Esophagus muscularis mucosa (tissue), 4 donors: ENCODE measurements around the gene USP25. TPM values are rescaled to one million over a fixed set of nuclear protein-coding genes. Genes with fewer than 3 reads are reported as not detected.

Experiments
- DNase-seq: peaks from one replicate; pipeline ENCODE4 v3.0.0-alpha.2; 2017; ENCODE audit errors: extremely low spot score
- H3K27ac ChIP-seq, 4 donors: fragments of 200-600 bp; sonication (generic); replicated peaks in 1 of 4; 1 replicate in 3 of 4; 2 replicates in 1 of 4; pipeline ENCODE4 v1.5.1; 2016 to 2019; ENCODE audit warnings: mild to moderate bottlenecking in 1 of 4
- H3K27me3 ChIP-seq, 4 donors: fragments of 200-600 bp; sonication (generic); one replicate each; pipeline versions ENCODE4 v1.5.1 to v1.6.0; 2016 to 2019
- H3K36me3 ChIP-seq, 4 donors: fragments of 200-600 bp; sonication (generic); one replicate each; pipeline ENCODE4 v1.5.1; 2016 to 2019
- H3K4me1 ChIP-seq, 4 donors: fragments of 200-600 bp; sonication (generic); one replicate each; pipeline ENCODE4 v1.5.1; 2016 to 2019
- H3K4me3 ChIP-seq, 4 donors: fragments of 200-600 bp; sonication (generic); 1 replicate in 2 of 4; 2 replicates in 2 of 4; pipeline ENCODE4 v1.5.1; 2016 to 2019; ENCODE audit warnings: mild to moderate bottlenecking in 4 of 4, moderate library complexity in 1 of 4
- H3K9me3 ChIP-seq, 4 donors: fragments of 200-600 bp; sonication (generic); 1 replicate in 3 of 4; 2 replicates in 1 of 4; pipeline ENCODE4 v1.5.1; 2016 to 2019
- CTCF ChIP-seq, 3 experiments: fragments of 200-600 bp in 2 of 3; fragments of 450-650 bp in 1 of 3; sonication (generic) in 2 of 3; IDR thresholded peaks; one replicate each; pipeline ENCODE4 v1.5.1; 2017 to 2019; ENCODE audit warnings: antibody characterized with exemption in 3 of 3, mild to moderate bottlenecking in 2 of 3, moderate library complexity in 1 of 3
- EP300 ChIP-seq: sonication (generic); formaldehyde crosslinking; IDR thresholded peaks from one replicate; pipeline ENCODE4 v1.6.1; 2017; ENCODE audit warnings: antibody characterized with exemption
- POLR2A ChIP-seq: fragments of 450-650 bp; IDR thresholded peaks from one replicate; pipeline ENCODE4 v1.6.1; 2017; ENCODE audit warnings: antibody characterized with exemption, moderate library complexity, mild to moderate bottlenecking, low read depth
- POLR2AphosphoS5 ChIP-seq, 2 donors: sonication (generic); formaldehyde crosslinking; IDR thresholded peaks; one replicate each; pipeline ENCODE4 v1.6.1; 2017; ENCODE audit warnings: antibody characterized with exemption in 2 of 2
- WGBS: methylation state at CpG from one replicate; pipeline ENCODE4 v1.1.5; 2018; 5-methylcytosine and 5-hydroxymethylcytosine counted together
- intact Hi-C: fragments of 100-400 bp; cut with DNase I; formaldehyde crosslinking; loops from one replicate; pipeline ENCODE4 v1.15.1; 2023
- total RNA-seq, 4 donors: library from RNA; depleted of rRNA; stranded (reverse); fragments of >200 nt; gene quantifications; one replicate each; pipeline versions ENCODE4 v1.1.0 to v1.2.1, GENCODE V29; 2016

The USP25 gene
- total RNA-seq, 4 donors from 2014 or later = 48.2 to 75.1 (median 60.0) TPM

GRCh38 chr21:15860541-15860940 is 130.8 kb downstream of the USP25 start:
- no peaks in the 10 kb centered on the region for H3K9me3 ChIP-seq
- no peaks in the 10 kb centered on the region for H3K27me3 ChIP-seq
- intact Hi-C loops = no loop called here
- H3K36me3 ChIP-seq = peaks cover 0 to 9% (median 3%) of the 10 kb centered on the region in 4 donors
- H3K27ac ChIP-seq = no peak overlapping the region
- DNase-seq = no peak
- no peaks in the 10 kb centered on the region for H3K4me1 ChIP-seq
- TF ChIP-seq EP300 = no peak
- TF ChIP-seq CTCF (IDR thresholded peaks at IDR 0.05) = no peak
- TF ChIP-seq POLR2A = no peak
- TF ChIP-seq POLR2AphosphoS5 (IDR thresholded peaks at IDR 0.05) = no peak
- no peak overlapping the region for H3K4me3 ChIP-seq

DNA sequence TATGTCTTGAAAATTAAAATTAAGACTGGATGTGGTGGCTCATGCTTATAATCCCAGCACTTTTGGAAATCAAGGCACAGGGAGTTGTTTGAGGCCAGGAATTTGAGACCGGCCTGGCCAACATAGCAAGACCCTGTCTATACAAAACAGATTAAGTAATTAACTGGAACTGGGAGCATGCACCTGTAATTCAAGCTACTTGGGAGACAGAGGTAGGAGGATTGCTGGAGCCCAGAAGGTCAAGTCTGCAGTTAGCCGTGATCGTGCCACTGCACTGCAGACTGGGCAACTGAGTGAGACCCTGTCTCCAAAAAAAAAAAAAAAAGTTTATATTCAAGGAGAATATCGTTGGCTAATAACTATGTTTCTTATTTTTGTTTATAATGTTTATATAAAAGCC is 139.2 kb downstream of the USP25 start:
- Histone ChIP-seq H3K9me3 (no peaks in the 10 kb centered on the region), H3K27ac (no peak overlapping the region), H3K36me3 (peaks cover 0 to 65% (median 28%) of the 10 kb centered on the region in 4 donors), H3K4me3 (no peak overlapping the region), H3K4me1 (no peaks in the 10 kb centered on the region), H3K27me3 (no peaks in the 10 kb centered on the region)
- TF ChIP-seq EP300 (no peak), POLR2AphosphoS5 (IDR thresholded peaks at IDR 0.05) (no peak), POLR2A (no peak), CTCF (IDR thresholded peaks at IDR 0.05) (no peak)
- no peak for DNase-seq
- WGBS = 97% methylated on average over 4 of the region's 4 CpGs
- intact Hi-C loops = no loop called here

DNA sequence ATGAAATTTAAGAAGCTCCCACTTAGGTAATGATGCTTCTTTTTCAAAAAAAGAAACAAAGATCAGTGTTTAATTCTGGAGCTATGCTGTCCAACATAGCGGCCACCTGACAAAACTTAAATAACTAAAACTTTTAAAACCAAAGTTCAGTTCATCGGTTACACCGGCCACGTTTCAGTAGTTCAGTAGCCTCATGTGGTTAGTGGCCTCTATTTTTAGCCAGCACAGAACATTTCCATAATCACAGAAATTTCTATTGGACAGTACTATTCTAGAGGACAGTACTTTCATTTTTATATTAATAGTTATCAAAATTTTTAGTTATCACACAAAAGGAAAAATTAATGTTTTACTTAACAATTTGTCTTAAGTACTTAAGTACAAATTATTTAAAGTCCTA is 141.0 kb downstream of the USP25 start:
- no peak for TF ChIP-seq EP300
- no peak for TF ChIP-seq POLR2A
- TF ChIP-seq CTCF (IDR thresholded peaks at IDR 0.05) = no peak
- no peak for TF ChIP-seq POLR2AphosphoS5 (IDR thresholded peaks at IDR 0.05)
- H3K4me1 ChIP-seq = no peaks in the 10 kb centered on the region
- no peaks in the 10 kb centered on the region for H3K9me3 ChIP-seq
- H3K27ac ChIP-seq = no peak overlapping the region
- intact Hi-C loops = no loop called here
- DNase-seq = no peak
- no peaks in the 10 kb centered on the region for H3K27me3 ChIP-seq
- peaks cover 8 to 78% (median 40%) of the 10 kb centered on the region in 4 donors for H3K36me3 ChIP-seq
- H3K4me3 ChIP-seq = no peak overlapping the region
- 90% methylated on average over 4 of the region's 4 CpGs for WGBS

GRCh38 chr21:15872236-15872635 is 142.5 kb downstream of the USP25 start:
- Histone ChIP-seq H3K27me3 (no peaks in the 10 kb centered on the region), H3K9me3 (no peaks in the 10 kb centered on the region), H3K27ac (no peak overlapping the region), H3K36me3 (peaks cover 15 to 77% (median 42%) of the 10 kb centered on the region in 4 donors), H3K4me1 (no peaks in the 10 kb centered on the region), H3K4me3 (no peak overlapping the region)
- no peak for DNase-seq
- 95% methylated on average over 4 of the region's 4 CpGs for WGBS
- intact Hi-C loops = no loop called here
- TF ChIP-seq POLR2AphosphoS5 (IDR thresholded peaks at IDR 0.05) (no peak), POLR2A (no peak), EP300 (no peak), CTCF (IDR thresholded peaks at IDR 0.05) (no peak)

GRCh38 chr21:15874615-15875014 is 144.8 kb downstream of the USP25 start:
- Histone ChIP-seq H3K4me1 (no peaks in the 10 kb centered on the region), H3K36me3 (peaks cover 15 to 82% (median 49%) of the 10 kb centered on the region in 4 donors), H3K4me3 (no peak overlapping the region), H3K27me3 (no peaks in the 10 kb centered on the region), H3K27ac (no peak overlapping the region), H3K9me3 (no peaks in the 10 kb centered on the region)
- no peak for DNase-seq
- TF ChIP-seq POLR2AphosphoS5 (IDR thresholded peaks at IDR 0.05) (no peak), EP300 (no peak), POLR2A (no peak), CTCF (IDR thresholded peaks at IDR 0.05) (no peak)
- 84% methylated on average over 5 of the region's 5 CpGs for WGBS
- intact Hi-C loops = no loop called here
